ENCODE results near the gene ADK.

ADK gene

DNA sequence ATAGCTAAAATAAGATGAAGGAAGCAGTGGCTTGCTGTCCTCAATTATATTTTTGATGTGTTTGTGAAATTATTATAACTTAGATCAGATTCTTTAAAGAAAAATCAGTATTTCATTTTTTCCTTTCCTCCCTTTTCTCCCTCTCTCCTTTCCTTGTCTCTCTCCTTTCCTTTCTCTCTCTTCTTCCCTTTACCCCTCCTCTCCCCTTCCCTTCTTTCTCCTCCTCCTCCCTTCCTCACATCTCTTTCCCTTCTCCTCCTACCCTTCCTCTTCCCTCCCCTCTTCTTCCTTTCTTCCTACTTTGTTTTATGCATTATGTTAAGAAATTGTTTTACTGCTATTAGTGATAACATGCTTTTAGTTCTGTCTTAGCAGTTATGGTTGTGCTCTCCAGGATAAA lies 171.5 kb downstream of the ADK start:
- in situ Hi-C loops (cut with HindIII; ENCODE audit: low sequenced_read_pairs), result no loop called here
- TF ChIP-seq, protein P1, sequence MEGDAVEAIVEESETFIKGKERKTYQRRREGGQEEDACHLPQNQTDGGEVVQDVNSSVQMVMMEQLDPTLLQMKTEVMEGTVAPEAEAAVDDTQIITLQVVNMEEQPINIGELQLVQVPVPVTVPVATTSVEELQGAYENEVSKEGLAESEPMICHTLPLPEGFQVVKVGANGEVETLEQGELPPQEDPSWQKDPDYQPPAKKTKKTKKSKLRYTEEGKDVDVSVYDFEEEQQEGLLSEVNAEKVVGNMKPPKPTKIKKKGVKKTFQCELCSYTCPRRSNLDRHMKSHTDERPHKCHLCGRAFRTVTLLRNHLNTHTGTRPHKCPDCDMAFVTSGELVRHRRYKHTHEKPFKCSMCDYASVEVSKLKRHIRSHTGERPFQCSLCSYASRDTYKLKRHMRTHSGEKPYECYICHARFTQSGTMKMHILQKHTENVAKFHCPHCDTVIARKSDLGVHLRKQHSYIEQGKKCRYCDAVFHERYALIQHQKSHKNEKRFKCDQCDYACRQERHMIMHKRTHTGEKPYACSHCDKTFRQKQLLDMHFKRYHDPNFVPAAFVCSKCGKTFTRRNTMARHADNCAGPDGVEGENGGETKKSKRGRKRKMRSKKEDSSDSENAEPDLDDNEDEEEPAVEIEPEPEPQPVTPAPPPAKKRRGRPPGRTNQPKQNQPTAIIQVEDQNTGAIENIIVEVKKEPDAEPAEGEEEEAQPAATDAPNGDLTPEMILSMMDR (IDR thresholded peaks at IDR 0.05; ENCODE audit: low read depth, low read length, missing control alignments), result no peak
- DNase-seq (ENCODE audit: low read depth), result no peak
- H3K4me3 ChIP-seq (ENCODE audit: low read depth, low read length), result no peak overlapping the region

DNA sequence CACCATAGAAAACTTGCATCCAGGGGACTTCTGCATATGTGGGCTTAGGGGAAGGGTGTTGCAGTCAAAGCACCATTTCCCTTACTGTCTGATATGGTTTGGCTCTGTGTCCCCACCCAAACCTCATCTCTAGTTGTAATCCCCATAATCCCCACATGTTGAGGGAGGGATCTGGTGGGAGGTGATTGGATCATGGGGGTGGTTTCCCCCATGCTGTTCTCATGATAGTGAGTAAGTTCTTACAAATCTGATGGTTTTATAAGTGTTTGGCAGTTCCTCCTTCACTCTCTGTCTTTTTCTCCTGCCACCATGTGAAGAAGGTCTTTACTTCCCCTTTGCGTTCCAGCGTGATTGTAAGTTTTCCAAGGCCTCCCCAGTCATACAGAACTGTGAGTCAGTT lies 177.4 kb downstream of the ADK start:
- H3K4me3 ChIP-seq (ENCODE audit: low read depth, low read length), result no peak overlapping the region
- TF ChIP-seq, protein P1 (IDR thresholded peaks at IDR 0.05; ENCODE audit: low read depth, low read length, missing control alignments), result no peak
- in situ Hi-C loops (cut with HindIII; ENCODE audit: low sequenced_read_pairs), result no loop called here
- DNase-seq (ENCODE audit: low read depth), result no peak

DNA sequence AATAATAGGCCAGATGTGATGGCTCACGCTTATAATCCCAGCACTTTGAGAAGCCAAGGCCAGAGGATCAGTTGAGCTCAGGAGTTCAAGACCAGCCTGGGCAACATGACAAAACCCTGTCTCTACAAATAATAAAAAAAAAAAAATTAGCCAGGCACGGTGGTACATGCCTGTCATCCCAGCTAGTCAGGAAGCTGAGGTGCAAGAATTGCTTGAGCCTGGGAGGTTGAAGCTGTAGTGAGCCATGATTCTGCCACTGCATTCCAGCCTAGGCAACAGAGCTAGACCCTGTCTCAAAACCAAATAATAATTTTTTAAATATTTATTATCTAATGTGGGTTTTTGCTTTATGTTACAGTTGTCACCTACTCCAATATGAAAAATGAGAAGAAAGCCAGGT lies 178.9 kb downstream of the ADK start:
- in situ Hi-C loops (cut with HindIII; ENCODE audit: low sequenced_read_pairs), result no loop called here
- H3K4me3 ChIP-seq (ENCODE audit: low read depth, low read length), result no peak overlapping the region
- no peak for DNase-seq (ENCODE audit: low read depth)
- TF ChIP-seq, protein P1 (IDR thresholded peaks at IDR 0.05; ENCODE audit: low read depth, low read length, missing control alignments), result no peak

DNA sequence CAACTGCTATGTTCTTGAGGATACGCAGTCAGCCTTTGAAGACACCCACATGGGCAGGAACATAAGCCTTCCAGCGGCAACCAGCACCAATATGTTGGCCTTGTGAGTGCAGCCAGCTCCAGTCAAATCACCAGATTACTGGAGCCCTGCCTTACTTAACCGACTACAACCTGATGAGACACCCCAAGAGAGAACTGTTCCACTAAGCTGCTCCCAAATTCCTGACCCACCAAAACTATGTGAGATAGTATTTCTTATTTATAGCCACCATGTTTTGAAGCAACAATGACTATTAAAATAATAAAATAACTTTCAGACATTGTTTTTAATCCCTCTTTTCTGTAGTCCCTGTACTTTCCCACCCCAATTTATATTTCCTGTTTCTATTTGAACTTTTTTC lies 179.6 kb downstream of the ADK start:
- no peak for DNase-seq (ENCODE audit: low read depth)
- H3K4me3 ChIP-seq (ENCODE audit: low read depth, low read length), result no peak overlapping the region
- in situ Hi-C loops (cut with HindIII; ENCODE audit: low sequenced_read_pairs), result no loop called here
- TF ChIP-seq, protein P1 (IDR thresholded peaks at IDR 0.05; ENCODE audit: low read depth, low read length, missing control alignments), result no peak

DNA sequence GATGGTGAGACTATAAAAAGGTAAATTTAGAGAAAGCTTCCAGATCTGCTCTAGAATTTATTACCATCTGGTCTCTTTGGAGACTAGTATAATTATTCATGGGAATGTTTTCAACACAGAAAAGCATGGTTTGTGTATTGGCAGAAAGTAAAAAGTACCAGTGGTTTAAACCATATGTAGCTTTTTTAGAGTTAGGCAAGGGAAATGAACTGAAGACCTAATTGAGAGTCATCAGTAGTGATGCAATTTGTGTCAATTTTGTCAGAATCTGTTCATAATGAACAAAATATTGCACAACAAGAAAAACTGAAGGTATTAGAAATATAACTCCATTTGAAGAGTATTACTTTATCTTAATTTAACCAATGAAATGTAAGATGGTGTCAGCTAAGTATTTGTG lies 181.4 kb downstream of the ADK start:
- in situ Hi-C loops (cut with HindIII; ENCODE audit: low sequenced_read_pairs), result no loop called here
- TF ChIP-seq, protein P1 (IDR thresholded peaks at IDR 0.05; ENCODE audit: low read depth, low read length, missing control alignments), result no peak
- H3K4me3 ChIP-seq (ENCODE audit: low read depth, low read length), result no peak overlapping the region
- DNase-seq (ENCODE audit: low read depth), result no peak

DNA sequence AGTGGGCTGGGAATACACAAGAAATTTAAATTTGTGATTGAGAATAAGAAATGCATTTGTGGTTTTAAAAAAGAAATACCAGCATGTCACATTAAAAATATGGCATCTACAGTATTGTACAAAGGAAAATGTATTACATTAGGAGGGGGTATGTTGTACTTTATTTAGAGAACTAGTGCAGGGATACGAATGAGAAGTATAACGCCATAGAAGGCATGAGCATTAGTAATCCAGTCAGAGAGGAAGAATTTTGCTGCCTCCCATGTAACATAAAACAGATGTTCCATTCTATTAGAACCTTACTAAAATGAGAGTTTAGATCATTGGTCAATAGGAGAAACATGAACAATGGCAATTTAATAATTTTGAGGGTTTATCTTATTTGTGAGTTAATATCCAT lies 182.2 kb downstream of the ADK start:
- DNase-seq (ENCODE audit: low read depth), result peak; percentile 36
- in situ Hi-C loops (cut with HindIII; ENCODE audit: low sequenced_read_pairs), result no loop called here
- TF ChIP-seq, protein P1 (IDR thresholded peaks at IDR 0.05; ENCODE audit: low read depth, low read length, missing control alignments), result no peak

DNA sequence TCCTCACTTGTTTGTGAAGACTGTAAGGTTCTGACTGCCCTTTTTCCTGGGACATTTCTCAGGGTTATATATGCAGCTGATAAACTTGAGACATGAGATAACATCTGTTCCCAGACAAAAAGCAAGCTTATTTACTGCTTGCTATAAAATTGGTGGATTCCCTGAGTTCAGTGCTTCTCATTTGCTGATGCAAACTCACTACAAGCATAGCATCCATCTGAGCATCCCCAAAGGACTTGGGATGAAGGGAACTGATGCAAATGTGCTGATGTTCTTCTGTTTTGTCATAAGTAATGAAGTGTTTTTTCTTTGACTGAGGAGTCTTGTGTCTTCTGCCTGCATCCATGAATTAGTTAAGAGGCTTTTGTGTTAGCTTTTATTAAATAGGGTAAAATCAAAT lies 183.2 kb downstream of the ADK start:
- no peak for DNase-seq (ENCODE audit: low read depth)

More for the DNA sequence above, 182.2 kb downstream of the ADK start:
- no peak overlapping the region for H3K4me3 ChIP-seq (ENCODE audit: low read depth, low read length)

More for the DNA sequence above, 183.2 kb downstream of the ADK start:
- in situ Hi-C loops (cut with HindIII; ENCODE audit: low sequenced_read_pairs), result no loop called here
- TF ChIP-seq, protein P1 (IDR thresholded peaks at IDR 0.05; ENCODE audit: low read depth, low read length, missing control alignments), result no peak
- no peak overlapping the region for H3K4me3 ChIP-seq (ENCODE audit: low read depth, low read length)
